Liver (tissue), 9 donors: ENCODE results near the gene RAD50. TPM values are rescaled to one million over a fixed set of nuclear protein-coding genes. Genes with fewer than 3 reads are reported as not detected.

Experiments used
- DNase-seq: peaks from one replicate; pipeline ENCODE4 v3.0.0-alpha.2; 2017; ENCODE audit warnings: low spot score
- H3K27ac ChIP-seq, 2 donors: one replicate each; pipeline ENCODE4 v1.7.0; 2013; ENCODE audit warnings: inconsistent platforms in 2 of 2, low read length in 2 of 2, control low read depth in 1 of 2, low read depth in 1 of 2, mild to moderate bottlenecking in 1 of 2
- H3K27me3 ChIP-seq, 4 donors: one replicate each; pipeline versions ENCODE4 v1.6.1 to v1.7.0; 2013; ENCODE audit warnings: low read length in 3 of 4, inconsistent platforms in 1 of 4, mild to moderate bottlenecking in 1 of 4, moderate library complexity in 1 of 4; ENCODE audit not compliant: control insufficient read depth in 4 of 4, insufficient read depth in 4 of 4
- H3K36me3 ChIP-seq, 4 donors: one replicate each; pipeline versions ENCODE4 v1.6.1 to v1.7.0; 2013; ENCODE audit warnings: low read length in 3 of 4, mild to moderate bottlenecking in 3 of 4, low read depth in 1 of 4, moderate library complexity in 1 of 4; ENCODE audit not compliant: control insufficient read depth in 4 of 4, insufficient read depth in 3 of 4
- H3K4me1 ChIP-seq, 4 donors: one replicate each; pipeline versions ENCODE4 v1.6.1 to v1.7.0; 2013; ENCODE audit warnings: low read length in 3 of 4, mild to moderate bottlenecking in 3 of 4, moderate library complexity in 1 of 4; ENCODE audit not compliant: control insufficient read depth in 4 of 4, insufficient read depth in 4 of 4
- H3K4me3 ChIP-seq, 3 donors: one replicate each; pipeline versions ENCODE4 v1.6.1 to v1.7.0; 2013; ENCODE audit warnings: low read length in 3 of 3, control low read depth in 1 of 3, low read depth in 1 of 3, mild to moderate bottlenecking in 1 of 3
- H3K9ac ChIP-seq, 2 donors: one replicate each; pipeline ENCODE4 v1.7.0; 2013; ENCODE audit warnings: low read length in 2 of 2, mild to moderate bottlenecking in 2 of 2, moderate library complexity in 2 of 2, control low read depth in 1 of 2, low read depth in 1 of 2
- H3K9me3 ChIP-seq, 4 donors: one replicate each; pipeline versions ENCODE4 v1.6.1 to v1.7.0; 2013; ENCODE audit warnings: low read length in 3 of 4; ENCODE audit not compliant: control insufficient read depth in 4 of 4
- EGR1 ChIP-seq, 2 donors: IDR thresholded peaks; 2 replicates each; pipeline ENCODE4 v1.6.1; 2016 to 2018; ENCODE audit warnings: antibody characterized with exemption in 2 of 2, low read depth in 2 of 2
- FOXA1 ChIP-seq: IDR thresholded peaks from 2 replicates; pipeline ENCODE4 v1.6.1; 2016; ENCODE audit warnings: antibody characterized with exemption
- FOXA2 ChIP-seq: IDR thresholded peaks from 2 replicates; pipeline ENCODE4 v1.6.1; 2016; ENCODE audit warnings: antibody characterized with exemption
- GABPA ChIP-seq, 2 donors: IDR thresholded peaks in 1 of 2; conservative IDR thresholded peaks in 1 of 2; 2 replicates each; pipeline ENCODE4 v1.6.1; 2016; ENCODE audit warnings: antibody characterized with exemption in 2 of 2, mild to moderate bottlenecking in 1 of 2, moderate library complexity in 1 of 2
- HNF4A ChIP-seq, 2 donors: conservative IDR thresholded peaks; 2 replicates each; pipeline ENCODE4 v1.6.1; 2016; ENCODE audit warnings: antibody characterized with exemption in 2 of 2, mild to moderate bottlenecking in 2 of 2
- HNF4G ChIP-seq: IDR thresholded peaks from 2 replicates; pipeline ENCODE4 v1.6.1; 2016; ENCODE audit warnings: antibody characterized with exemption
- JUND ChIP-seq, 2 donors: IDR thresholded peaks; 2 replicates each; pipeline ENCODE4 v1.6.1; 2016; ENCODE audit warnings: antibody characterized with exemption in 2 of 2
- NR2F2 ChIP-seq: IDR thresholded peaks from 2 replicates; pipeline ENCODE4 v1.6.1; 2016; ENCODE audit warnings: antibody characterized with exemption
- RAD21 ChIP-seq, 2 donors: IDR thresholded peaks; 2 replicates each; pipeline ENCODE4 v1.6.1; 2016; ENCODE audit warnings: antibody characterized with exemption in 2 of 2, mild to moderate bottlenecking in 2 of 2
- REST ChIP-seq: IDR thresholded peaks from 2 replicates; pipeline ENCODE4 v1.6.1; 2016; ENCODE audit warnings: antibody characterized with exemption, mild to moderate bottlenecking
- RXRA ChIP-seq, 2 donors: IDR thresholded peaks; 2 replicates each; pipeline ENCODE4 v1.6.1; 2017 to 2018; ENCODE audit warnings: antibody characterized with exemption in 2 of 2, mild to moderate bottlenecking in 1 of 2
- TAF1 ChIP-seq: conservative IDR thresholded peaks from 2 replicates; pipeline ENCODE4 v1.6.1; 2016; ENCODE audit warnings: antibody characterized with exemption, mild to moderate bottlenecking
- YY1 ChIP-seq: IDR thresholded peaks from 2 replicates; pipeline ENCODE4 v1.6.1; 2016; ENCODE audit warnings: antibody characterized with exemption, mild to moderate bottlenecking
- WGBS: extraction: QIAGEN DNeasy Blood & Tissue Kit; methylation state at CpG from one replicate; pipeline ENCODE4 v1.1.7; 2013; 5-methylcytosine and 5-hydroxymethylcytosine counted together
- polyA plus RNA-seq, 2 donors: library from polyadenylated mRNA; stranded (reverse) in 1 of 2; unstranded in 1 of 2; fragments of 200-250 nt in 1 of 2; fragments of >200 nt in 1 of 2; fragmentation: Nextera tagmentation in 1 of 2; extraction: Ambion mirVana in 1 of 2; gene quantifications; one replicate each; pipeline versions ENCODE4 v1.2.1 to v1.2.3, GENCODE V29; 2013 to 2015
- total RNA-seq, 2 donors: library from RNA; depleted of rRNA; stranded (reverse); fragments of >200 nt; gene quantifications; one replicate each; pipeline ENCODE4 v1.2.3, GENCODE V29; 2014
- TF ChIP-seq, protein P1 (sequence below): fragments of 150-350 bp; IDR thresholded peaks from 2 replicates; pipeline ENCODE4 v1.5.1; 2017; ENCODE audit warnings: improper control_type of control experiment, low read depth, low read length; ENCODE audit not compliant: missing input control
- TF ChIP-seq, protein P2 (sequence below): IDR thresholded peaks from 2 replicates; pipeline ENCODE4 v1.6.1; 2016; ENCODE audit warnings: antibody characterized with exemption
- TF ChIP-seq, protein P3 (sequence below): IDR thresholded peaks from 2 replicates; pipeline ENCODE4 v1.6.1; 2016; ENCODE audit warnings: antibody characterized with exemption
- donor health status: healthy.
- donor health status: healthy.
- donor health status: healthy.
- donor health status: healthy.
- donor health status: healthy.

Gene RAD50
- total and polyA plus RNA-seq, 4 donors: 6.1 to 18.7 (median 14.9) TPM

DNA sequence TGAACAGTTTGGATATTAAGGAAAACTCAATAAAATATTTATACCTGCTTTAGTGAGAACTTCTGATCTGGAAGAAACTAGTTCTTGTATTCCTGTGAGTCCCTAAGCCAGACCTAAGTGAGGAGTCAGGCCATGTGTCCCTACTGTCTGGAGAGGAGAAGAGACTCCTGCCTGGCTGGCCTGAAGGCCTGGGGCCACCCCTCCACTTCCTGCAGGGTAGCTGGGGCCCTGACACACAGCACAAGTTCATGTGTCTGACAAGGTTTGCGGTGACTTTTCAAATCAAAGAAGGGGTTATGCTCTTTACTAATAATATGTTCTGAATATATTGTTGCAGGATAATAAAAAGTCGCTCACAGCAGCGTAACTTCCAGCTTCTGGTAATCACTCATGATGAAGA lies 85.1 kb downstream of the RAD50 start:
- Histone ChIP-seq H3K27me3 (no peaks in the 10 kb centered on the region), H3K9ac (no peak overlapping the region), H3K9me3 (no peaks in the 10 kb centered on the region), H3K4me3 (no peak overlapping the region), H3K27ac (no peak overlapping the region), H3K4me1 (peaks cover 0 to 4% (median 0%) of the 10 kb centered on the region in 4 donors), H3K36me3 (peaks cover 0 to 47% (median 33%) of the 10 kb centered on the region in 4 donors)
- TF ChIP-seq, protein P1, sequence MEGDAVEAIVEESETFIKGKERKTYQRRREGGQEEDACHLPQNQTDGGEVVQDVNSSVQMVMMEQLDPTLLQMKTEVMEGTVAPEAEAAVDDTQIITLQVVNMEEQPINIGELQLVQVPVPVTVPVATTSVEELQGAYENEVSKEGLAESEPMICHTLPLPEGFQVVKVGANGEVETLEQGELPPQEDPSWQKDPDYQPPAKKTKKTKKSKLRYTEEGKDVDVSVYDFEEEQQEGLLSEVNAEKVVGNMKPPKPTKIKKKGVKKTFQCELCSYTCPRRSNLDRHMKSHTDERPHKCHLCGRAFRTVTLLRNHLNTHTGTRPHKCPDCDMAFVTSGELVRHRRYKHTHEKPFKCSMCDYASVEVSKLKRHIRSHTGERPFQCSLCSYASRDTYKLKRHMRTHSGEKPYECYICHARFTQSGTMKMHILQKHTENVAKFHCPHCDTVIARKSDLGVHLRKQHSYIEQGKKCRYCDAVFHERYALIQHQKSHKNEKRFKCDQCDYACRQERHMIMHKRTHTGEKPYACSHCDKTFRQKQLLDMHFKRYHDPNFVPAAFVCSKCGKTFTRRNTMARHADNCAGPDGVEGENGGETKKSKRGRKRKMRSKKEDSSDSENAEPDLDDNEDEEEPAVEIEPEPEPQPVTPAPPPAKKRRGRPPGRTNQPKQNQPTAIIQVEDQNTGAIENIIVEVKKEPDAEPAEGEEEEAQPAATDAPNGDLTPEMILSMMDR: no peak
- TF ChIP-seq FOXA2 (no peak), GABPA (IDR thresholded peaks at IDR 0.05 in 1 of 2, conservative IDR thresholded peaks at IDR 0.05 in 1 of 2) (no peak), HNF4A (conservative IDR thresholded peaks at IDR 0.05) (no peak), RAD21 (IDR thresholded peaks at IDR 0.05) (no peak), YY1 (no peak), JUND (IDR thresholded peaks at IDR 0.05) (no peak), REST (no peak)
- TF ChIP-seq, protein P2, sequence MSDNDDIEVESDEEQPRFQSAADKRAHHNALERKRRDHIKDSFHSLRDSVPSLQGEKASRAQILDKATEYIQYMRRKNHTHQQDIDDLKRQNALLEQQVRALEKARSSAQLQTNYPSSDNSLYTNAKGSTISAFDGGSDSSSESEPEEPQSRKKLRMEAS: no peak
- TF ChIP-seq, protein P3, sequence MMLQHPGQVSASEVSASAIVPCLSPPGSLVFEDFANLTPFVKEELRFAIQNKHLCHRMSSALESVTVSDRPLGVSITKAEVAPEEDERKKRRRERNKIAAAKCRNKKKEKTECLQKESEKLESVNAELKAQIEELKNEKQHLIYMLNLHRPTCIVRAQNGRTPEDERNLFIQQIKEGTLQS: no peak
- DNase-seq: no peak
- WGBS: 96% methylated on average over 3 of the region's 3 CpGs

DNA sequence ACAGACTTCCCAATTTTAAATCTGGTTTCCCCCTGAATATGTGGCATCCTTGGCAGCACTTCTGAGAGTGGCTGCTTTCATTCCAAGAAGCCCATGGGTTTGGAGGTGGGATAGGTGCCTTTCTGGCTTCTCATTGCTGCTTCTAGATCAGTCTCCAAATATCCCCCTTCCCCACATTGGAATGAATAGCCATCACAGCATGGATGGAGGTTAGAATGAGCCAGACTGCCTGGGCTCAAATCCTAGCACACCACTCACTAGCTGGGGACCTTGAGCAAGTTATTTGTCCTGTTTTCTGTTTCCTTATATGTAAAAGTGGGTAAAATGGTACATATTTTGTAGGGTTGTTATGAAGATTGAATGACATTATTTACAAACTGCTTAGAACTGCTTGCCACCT lies 87.4 kb downstream of the RAD50 start:
- Histone ChIP-seq H3K4me1 (peaks cover 0 to 4% (median 0%) of the 10 kb centered on the region in 4 donors), H3K27me3 (no peaks in the 10 kb centered on the region), H3K4me3 (no peak overlapping the region), H3K36me3 (peaks cover 0 to 30% (median 22%) of the 10 kb centered on the region in 4 donors), H3K27ac (no peak overlapping the region), H3K9ac (no peak overlapping the region), H3K9me3 (peaks cover 0 to 2% (median 0%) of the 10 kb centered on the region in 4 donors)
- no peak for DNase-seq
- TF ChIP-seq YY1 (no peak), FOXA2 (no peak), HNF4G (no peak), NR2F2 (no peak), JUND (IDR thresholded peaks at IDR 0.05) (no peak), GABPA (IDR thresholded peaks at IDR 0.05 in 1 of 2, conservative IDR thresholded peaks at IDR 0.05 in 1 of 2) (no peak), RXRA (IDR thresholded peaks at IDR 0.05) (no peak), RAD21 (IDR thresholded peaks at IDR 0.05) (no peak), EGR1 (IDR thresholded peaks at IDR 0.05; ENCODE audit: low read depth in 2 of 2) (no peak), TAF1 (no peak), FOXA1 (no peak)
- TF ChIP-seq, protein P1: no peak
